Omental fat pad (tissue), 4 donors: ENCODE measurements around the gene LSMEM2. TPM values are rescaled to one million over a fixed set of nuclear protein-coding genes. Genes with fewer than 3 reads are reported as not detected.

ENCODE experiments used
- ATAC-seq: fragments of 150-250 bp; one replicate; pipeline ENCODE4 v1.9.1; 2016; ENCODE audit warnings: mild to moderate bottlenecking, moderate library complexity; ENCODE audit not compliant: low FRiP score
- DNase-seq: peaks from one replicate; pipeline ENCODE4 v3.0.0-alpha.2; 2019; ENCODE audit warnings: low spot score
- CTCF ChIP-seq, 3 donors: fragments of 450-650 bp; IDR thresholded peaks; one replicate each; pipeline ENCODE4 v1.5.1; 2016 to 2017; ENCODE audit warnings: antibody characterized with exemption in 3 of 3, mild to moderate bottlenecking in 3 of 3, moderate library complexity in 2 of 3
- total RNA-seq, 4 donors: library from RNA; depleted of rRNA; stranded (reverse); fragments of >200 nt; gene quantifications; one replicate each; pipeline ENCODE4 v1.1.0, GENCODE V29; 2016

LSMEM2 gene
- total RNA-seq, 4 donors from 2014 or later, result not detected

GRCh38 chr3:50293079-50293801 lies 14.4 kb downstream of the LSMEM2 start:
- no peak for DNase-seq
- TF ChIP-seq CTCF (IDR thresholded peaks at IDR 0.05), result no peak
- no peak for ATAC-seq

GRCh38 chr3:50294089-50294488 lies 15.2 kb downstream of the LSMEM2 start:
- no peak for TF ChIP-seq CTCF (IDR thresholded peaks at IDR 0.05)
- no peak for DNase-seq
- no peak for ATAC-seq

- ATAC-seq (no peak), DNase-seq (no peak)
- TF ChIP-seq CTCF (IDR thresholded peaks at IDR 0.05), result no peak
Measured at GRCh38 chr3:50294492-50295403, 15.9 kb downstream of the LSMEM2 start.

GRCh38 chr3:50295553-50296431 lies 16.9 kb downstream of the LSMEM2 start:
- ATAC-seq, result no peak
- TF ChIP-seq CTCF (IDR thresholded peaks at IDR 0.05), result no peak
- DNase-seq, result no peak

- DNase-seq, result no peak
- TF ChIP-seq CTCF (IDR thresholded peaks at IDR 0.05), result no peak
Measured at GRCh38 chr3:50296721-50297383, 18.0 kb downstream of the LSMEM2 start.

GRCh38 chr3:50297384-50297775 lies 18.5 kb downstream of the LSMEM2 start:
- ATAC-seq, result no peak
- no peak for TF ChIP-seq CTCF (IDR thresholded peaks at IDR 0.05)
- no peak for DNase-seq

More at GRCh38 chr3:50296721-50297383, 18.0 kb downstream of the LSMEM2 start:
- ATAC-seq, result no peak
